HG02981 (cell line): ENCODE measurements around the gene KRTAP10-12.

Experiments used
- ATAC-seq: cut with Tn5 transposase; IDR thresholded peaks from one replicate; pipeline ENCODE4 v1.9.1; 2021; ENCODE audit warnings: mild to moderate bottlenecking, moderate library complexity; ENCODE audit not compliant: unreplicated experiment

Gene KRTAP10-12

DNA sequence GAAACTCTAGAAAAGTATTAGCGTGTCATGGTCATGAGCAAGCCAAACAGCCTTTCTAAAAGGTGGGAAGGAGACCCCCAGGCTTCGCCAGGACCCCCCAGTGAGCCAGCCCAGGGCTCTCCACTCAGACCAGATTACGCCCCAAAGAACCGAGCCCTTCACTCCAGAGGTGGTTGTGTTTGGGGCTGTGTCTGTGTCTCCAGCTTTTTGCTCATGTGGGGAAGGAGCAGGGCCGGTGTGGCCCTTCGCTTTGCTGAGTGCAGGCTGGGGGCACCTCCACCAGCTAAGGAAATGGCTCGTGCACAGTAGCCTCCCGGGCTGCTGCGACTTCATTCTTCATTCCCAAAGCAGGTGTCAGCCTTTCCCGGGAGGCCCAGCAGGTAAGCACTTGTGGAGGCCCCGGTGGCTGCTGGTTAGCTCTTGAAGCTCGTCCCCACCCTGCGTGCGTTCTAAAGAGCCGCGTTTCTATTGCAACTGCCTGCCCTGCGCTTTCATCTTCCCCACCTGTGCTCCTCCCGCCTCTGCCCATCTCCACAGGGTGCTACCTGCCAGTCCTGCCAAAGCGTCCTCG lies 13.9 kb downstream of the KRTAP10-12 start:
- ATAC-seq: no peak

DNA sequence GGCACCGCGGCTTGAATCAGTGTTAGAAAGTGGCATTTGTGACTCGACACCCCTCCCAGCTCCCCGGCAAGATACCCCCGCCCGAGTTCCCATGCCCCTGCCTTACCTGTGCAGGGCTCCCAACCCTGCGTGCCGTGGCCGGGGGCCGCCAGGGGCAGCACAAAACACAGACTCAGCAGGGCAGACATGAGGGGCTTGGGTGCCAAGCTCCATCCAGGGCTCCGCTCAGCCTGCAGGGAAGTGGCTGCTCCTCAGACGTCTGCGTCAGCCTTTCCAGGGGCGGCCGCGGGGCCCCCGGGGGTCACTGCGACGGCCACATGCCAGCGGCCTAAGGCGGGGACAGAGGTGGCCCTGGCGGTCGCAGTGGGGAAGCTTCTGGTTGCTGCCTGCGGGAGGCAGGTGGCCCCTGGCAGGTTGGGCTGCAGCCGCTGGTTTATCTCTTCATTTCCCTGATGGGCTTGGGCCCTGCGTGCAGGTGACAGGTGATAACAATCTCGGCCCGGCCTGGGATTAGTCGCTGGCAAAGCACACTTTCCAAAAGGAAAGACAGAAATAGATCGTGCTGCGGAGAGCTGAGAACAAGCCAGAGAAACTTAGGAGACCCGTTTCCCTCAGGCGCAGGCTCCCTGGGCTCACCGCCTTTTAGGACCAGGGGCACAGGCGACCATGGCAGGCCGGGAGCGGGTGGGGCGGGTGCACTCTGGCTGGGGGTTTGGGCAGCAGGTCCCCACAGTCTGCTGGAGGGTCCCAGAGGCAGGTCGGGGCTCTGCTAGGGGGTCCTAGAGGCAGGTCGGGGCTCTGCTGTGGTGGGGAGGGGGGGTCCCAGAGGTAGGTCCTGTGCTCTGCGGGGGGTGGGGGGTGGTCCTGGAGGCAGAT lies 14.6 kb downstream of the KRTAP10-12 start, which contains the start of gene TSPEAR:
Gene TSPEAR (minus strand): TSS at position 246 of the 876 bp plus-strand sequence. CDS start 58 bp downstream, at position 188.
- no peak for ATAC-seq

DNA sequence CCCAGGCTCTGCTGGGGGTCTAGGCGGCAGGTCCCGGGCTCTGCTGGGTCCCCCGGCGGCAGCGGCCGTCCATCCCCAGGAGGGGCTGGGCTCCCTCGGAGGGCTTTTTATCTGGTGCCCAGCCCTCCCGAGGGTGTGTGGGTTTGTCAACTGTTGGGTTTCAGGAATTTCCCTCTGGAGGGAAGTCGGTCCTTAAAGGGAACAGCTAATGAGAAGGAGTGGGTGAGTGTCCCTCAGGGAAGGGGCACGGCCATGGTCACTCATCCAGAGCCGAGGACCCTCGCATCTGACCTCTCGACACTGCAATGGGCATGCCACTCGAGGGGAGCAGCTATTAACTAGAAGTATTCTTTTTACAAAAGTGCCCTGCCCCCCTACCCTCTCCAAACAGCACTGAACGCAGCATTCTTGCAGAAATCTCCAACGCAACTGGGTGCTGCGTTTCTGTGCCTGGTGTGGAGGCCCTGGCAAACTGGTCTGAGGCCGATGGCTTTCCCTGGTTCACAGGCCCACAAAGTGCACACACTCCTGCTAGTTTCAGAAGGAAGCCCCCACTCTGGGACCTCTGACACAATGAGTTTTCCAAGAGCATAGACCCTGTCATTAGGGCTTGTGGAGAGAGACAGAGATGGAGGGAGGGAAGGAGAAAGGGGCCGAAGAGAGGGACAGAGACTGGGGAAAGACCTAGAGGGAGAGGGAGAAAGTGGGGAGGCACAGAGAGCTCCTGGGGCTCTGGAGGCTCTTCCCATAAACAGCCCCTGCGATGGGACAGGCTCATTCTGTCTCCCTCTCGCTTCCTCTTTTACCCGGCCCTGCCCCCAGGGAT lies 15.4 kb downstream of the KRTAP10-12 start:
- no peak for ATAC-seq

DNA sequence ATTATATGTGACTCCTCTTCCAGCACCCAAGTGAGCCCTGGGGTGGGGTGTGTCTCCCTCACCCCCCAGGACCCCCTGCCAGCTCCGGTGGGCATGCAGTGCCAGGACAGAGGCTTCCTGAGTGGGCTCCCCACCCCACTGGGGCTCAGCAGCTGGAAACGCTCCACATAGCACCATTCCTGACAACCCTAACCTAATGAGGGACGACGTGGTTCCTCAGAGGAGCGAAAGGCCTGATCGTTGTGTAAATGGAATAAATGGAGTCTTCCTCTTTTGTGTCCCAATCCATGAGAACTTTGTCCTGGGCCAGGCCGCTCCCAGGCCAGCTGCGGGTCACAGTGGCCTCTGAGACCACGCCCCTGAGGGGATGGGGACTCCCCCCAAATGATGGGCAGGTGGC lies 16.2 kb downstream of the KRTAP10-12 start:
- ATAC-seq: no peak

DNA sequence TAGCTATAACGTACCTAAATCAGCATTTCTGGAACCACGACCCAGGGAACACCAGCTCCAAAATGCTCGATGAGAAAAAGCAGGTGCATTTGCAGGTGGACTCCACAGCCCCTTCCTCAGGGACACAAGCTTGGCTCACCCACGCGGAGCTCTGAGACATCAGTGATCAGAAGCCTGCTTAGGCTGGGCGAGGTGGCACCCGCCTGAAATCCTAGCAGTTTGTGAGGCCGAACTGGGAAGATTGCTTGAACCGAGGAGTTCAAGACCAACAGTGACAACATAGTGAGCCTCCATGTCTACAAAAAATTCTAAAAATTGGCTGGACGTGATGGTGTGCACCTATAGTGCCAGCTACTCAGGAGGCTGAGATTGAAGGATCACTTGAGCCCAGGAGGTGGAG lies 16.9 kb downstream of the KRTAP10-12 start:
- ATAC-seq: no peak

DNA sequence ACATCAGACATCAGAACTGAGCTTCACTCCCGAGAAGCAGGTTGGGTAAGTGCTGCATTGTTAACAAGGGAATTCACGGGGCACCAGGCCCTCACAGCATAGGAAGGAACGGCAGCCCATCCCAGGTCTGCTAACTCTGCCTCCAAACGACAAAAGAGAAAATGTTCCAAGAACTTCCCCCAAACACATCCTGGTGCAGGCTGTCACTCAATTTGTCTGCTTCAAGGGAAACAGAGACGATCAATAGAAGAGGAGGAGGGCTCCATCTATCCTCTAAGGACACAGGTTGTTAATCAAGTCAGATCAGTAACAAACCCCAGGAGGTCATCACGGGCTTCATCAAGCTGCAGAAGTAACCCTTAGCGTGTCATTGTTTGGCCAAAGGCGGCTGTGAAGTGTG lies 17.9 kb downstream of the KRTAP10-12 start:
- ATAC-seq: no peak

DNA sequence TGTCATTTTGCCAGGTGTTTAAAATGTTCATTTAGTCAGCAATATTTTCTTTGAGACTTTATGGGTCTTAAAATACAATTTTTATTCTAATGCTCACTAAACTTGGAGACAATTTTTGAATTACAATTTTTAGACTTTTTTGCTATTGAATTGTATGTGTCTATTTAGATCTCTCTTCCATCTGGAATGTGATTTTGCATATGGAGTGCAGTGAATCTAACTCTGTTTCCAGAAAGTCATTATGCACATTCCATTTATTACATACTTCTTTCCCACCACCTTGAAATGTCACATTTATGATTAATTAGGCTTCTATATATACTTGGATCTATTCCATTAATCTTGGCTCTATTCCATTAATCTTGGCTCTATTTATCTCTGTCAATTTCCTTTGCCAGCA lies 20.0 kb downstream of the KRTAP10-12 start:
- no peak for ATAC-seq

DNA sequence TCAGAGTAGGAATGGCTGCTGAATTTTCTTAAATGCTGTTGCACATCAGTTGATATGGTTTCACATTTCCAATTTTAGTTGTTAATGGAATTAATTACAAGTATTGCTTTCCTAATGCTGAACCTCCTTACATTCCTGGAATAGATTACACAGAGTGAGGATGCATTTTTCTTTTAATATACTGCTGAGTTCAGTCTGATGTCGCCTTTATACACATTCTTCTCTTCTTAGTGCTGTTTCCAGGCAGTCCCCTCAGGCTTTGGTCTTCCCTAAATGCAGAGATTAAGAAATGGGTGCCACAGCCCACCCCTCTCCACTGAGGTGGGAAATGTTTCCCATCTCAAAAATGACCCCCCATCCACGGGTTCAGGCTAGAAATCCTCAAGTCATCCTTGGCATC lies 21.1 kb downstream of the KRTAP10-12 start:
- no peak for ATAC-seq

DNA sequence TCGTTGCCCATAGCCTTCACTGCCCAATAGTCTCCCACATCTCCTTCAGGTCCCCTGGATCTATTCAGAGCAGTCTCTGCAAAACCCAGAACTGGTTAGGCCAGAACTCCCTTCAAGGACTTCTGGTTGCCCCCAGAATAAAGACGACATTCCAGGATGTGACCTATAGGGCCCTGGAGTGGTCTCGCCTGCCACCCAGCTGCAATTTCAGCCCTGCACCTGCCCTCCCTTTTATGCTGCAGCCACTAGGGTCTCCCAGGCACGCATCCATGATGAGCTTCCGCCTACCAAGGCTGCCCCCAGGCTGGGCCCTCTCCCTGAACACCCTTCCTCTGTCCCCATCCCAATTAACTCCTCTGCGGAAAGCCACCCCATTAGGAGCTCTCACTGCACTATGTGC lies 21.6 kb downstream of the KRTAP10-12 start:
- ATAC-seq: no peak

DNA sequence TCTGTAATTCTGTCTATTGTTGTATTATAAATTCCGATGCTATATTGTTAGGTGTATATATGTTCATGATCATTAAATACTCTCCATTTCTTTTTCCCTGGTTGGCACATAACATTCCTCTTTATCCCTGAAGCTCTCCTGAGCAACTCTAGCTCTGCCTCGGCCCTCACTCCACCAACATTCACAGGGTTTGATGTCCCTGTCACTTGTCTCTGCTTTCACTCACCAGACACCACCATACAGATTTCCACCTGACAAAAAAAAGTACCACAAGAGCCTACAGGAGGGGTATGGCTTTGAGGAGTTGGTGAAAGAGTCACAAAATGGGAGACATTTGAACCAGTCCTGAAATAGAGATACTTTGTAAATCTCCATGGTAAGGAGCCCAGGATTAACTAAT lies 23.2 kb downstream of the KRTAP10-12 start:
- ATAC-seq: no peak

DNA sequence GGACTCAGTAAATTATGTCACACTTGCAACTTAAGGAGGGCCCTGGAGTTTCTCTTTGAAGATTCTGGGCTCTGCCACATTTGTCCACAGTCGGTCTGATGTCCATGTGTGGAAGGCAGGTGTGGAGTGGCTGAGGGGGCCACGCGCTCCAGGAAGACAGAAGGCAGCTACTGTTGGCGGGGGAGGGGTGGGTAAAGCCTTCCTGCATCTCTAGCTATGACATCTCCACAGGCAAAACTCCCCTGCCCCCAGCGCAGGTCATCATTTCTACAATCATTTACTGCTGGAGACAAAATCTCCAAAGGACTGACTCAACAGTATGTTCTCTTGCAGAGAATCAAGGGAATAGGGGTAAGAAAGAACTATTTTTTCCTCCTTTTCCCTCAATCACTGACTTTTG lies 25.8 kb downstream of the KRTAP10-12 start:
- no peak for ATAC-seq

DNA sequence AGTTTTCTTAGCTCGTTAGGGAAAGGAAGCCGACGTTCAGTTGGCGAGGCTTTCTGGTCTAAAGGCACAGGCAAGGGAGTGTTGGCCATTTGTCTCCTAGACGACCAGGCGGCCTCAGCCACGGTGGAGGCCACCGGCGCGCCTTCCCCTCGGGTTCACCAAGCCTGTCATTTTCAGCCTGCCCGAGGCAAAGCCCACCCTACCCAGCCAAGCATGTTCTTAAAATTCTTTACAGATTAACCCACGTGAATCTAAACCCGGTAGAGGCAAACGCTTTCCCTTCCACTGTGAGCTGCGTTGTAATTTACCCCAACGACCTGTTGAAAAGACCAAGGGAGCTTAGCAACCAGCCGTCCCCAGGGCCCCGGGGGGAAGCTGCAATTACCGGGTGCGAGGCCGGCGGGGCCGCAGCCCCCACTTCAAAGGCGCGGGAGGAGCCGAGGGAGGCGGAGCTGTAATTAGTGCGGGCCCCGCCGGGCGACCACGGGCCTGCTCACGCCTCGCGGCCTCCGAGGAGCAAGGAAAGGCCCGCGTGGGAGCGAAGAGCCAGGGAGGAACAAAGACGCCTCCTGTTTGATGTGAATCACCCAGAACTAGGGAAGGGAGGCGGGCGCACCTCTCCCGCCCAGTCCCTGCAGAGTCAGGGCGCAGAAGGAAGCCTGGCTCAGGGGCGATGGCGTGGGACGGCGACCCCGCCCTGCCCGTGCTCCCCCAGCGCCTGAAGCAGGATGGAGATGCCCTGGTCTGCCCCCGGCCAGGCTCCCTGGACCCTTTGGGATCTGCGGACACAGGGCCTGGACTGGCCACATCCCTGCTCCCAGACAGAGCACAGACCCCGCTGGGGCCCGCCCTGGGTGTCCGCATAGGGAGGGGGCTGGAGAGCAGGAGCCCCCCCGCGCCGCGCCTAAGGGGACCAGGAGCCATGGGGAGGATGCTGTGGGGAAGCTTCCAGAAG lies 26.5 kb downstream of the KRTAP10-12 start:
- ATAC-seq: no peak

DNA sequence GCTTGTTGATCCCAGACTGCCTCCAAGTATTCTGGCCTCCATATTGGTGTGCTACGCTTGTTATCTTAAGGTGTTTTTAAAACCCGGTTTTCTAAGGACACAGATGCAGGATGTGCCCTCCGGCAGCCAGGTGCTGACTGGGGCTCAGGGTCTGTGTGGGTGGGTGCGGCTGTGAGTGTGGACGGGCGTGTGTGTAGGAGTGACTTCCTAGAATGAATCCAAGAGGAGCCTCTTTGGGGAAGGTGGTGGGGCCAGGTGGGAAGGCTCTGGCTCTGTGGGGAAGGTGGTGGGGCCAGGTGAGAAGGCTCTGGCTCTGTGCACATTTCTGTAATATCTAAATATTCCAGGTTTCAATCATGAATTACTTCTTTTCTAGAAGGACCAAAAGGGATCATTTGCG lies 27.2 kb downstream of the KRTAP10-12 start:
- no peak for ATAC-seq

DNA sequence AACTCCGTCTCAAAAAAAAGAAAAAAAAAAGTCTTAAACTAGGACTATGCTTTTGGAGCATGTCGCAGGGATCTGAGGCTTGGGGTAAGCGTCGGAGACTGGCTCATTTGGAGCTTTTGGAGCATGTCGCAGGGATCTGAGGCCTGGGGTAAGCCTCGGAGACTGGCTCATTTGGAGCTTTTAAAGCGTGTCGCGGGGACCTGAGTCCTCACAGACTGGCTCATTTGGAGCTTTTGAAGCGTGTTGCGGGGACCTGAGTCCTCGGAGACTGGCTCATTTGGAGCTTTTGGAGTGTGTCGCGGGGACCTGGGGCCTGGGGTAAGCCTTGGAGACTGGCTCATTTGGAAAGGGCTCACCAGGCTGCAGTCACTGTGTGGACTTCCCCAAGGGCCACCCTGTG lies 28.0 kb downstream of the KRTAP10-12 start:
- no peak for ATAC-seq

DNA sequence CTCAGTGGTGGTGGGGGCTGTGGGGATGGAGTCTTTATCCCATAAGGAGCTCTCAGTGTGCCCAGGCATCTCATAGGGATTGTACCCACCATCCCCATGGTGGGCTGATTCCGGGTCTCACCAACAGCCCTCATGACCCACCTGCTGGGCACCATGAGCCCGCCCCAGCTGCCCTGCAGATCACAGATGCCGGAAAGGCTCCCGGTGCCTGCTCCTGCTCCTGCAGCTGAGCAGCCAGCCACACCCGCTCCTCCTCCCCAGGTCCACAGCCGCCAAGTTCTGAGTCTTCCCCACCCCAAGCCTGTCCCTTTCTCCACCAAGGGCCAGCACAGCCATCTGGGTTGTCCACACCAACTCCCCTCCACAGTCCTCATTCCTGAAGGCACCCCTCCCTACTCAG lies 29.9 kb downstream of the KRTAP10-12 start:
- ATAC-seq: no peak

DNA sequence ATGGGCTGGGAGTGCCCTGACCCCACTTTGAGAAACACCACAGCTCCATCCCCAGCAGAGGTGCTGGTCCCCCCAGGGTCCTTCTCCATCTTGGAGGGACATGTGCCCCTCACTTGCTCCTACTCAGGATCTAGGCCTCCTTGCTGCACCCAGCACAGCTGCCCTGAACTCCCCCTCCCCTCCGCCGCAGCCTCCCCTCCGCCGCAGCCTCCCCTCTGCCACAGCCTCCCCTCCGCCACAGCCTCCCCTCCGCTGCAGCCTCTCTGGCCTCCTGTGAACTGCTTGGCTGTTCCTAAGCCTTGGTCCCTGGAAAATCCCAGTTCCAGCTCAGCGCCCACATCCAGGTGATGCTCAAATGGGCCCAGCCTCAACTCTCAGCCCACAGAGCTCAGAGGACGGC lies 30.3 kb downstream of the KRTAP10-12 start:
- ATAC-seq: no peak

DNA sequence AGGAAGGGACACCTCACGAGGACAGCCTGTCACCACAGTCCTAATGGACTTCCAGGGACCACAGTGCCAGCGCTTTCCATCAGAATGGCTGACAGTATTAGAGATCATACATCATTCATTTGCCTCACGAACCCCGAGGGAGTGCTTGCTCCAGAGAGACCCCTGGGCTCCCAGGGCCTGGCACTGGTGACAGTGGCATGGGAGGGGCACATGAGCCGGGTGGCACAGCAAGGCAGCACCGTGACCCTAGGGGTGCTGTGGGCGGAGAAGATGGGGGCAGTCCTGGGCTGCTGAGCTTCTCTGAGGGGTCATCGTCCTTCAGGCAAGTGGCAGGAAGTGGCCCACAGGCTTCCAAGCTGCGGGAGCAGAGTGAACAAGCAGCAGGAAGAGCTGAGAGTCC lies 30.8 kb downstream of the KRTAP10-12 start:
- no peak for ATAC-seq

DNA sequence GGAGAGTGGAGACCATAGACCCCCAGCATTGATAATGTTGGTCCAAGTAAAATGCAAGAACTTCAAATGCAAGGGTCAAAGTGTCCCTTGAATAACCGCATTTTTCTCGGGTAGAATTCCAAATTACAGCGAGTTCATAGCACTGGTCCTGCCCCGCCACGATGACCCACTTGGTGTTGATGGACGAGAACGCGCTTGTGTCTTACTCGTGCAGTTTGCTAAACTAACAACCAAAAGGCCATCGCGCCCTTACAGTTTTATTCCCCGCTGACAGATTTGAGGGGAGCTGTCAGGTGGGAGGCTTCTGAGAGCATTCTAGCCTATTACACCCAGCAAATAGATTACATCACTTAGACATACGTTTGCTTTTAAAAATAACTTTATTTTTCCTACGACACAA lies 31.7 kb downstream of the KRTAP10-12 start:
- no peak for ATAC-seq

DNA sequence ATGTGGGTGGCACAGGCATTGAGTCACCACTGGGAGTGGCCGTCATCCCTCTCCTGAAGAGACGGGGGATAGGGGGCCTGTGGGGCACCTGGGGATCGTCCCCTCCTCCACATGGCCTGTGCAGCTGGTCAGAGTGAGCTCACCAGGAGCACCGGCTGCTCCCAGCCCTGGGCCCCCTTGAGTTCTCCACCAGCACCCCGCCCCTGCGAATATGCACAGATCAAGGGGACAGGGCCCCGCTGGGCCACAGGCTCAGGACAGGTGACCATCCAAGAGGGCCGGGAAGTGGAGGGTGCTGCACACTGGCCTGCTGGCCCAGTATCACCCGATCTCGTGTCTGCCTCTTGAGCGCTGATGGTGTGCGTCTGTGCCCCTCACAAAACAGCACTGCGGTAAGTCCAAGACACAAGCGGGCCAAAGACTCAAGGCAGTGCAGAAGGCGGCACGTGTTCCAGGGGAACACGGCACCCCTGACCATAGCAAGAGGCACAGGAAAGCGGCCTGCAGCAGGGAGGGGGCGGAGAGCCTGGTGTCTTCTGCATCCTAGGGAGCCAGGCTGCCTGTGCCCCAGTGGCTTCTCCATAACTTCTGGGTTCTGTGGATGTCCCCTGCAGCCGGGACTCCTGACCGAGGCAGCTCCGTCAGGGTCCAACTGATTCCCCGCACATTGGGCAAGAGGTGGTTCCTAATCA lies 32.5 kb downstream of the KRTAP10-12 start:
- no peak for ATAC-seq

DNA sequence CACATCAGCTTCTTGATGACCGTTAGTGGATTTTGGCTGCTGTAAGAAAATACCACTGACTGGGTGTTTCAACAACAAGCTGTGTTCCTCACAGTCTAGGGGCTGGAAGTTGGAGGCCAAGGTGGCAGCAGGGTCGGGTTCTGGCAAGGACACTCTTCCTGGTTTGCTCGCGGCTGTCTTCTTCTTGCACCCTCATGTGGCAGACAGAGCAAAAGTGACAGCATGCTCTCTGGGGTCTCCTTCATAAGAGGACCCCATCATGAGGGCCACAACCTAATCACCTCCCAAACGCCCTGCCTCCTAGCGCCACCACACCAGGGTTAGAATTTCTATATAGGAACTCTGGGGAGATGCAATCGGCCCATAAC lies 33.0 kb downstream of the KRTAP10-12 start:
- ATAC-seq: no peak
